HG02938 (cell line): ENCODE results near the gene PAIP1.
A peak's percentile ranks its signal among the peaks of the same experiment; 100 is the strongest.
"Not testable (repeated sequence)": the region's sequence is repeated elsewhere in the genome, so short reads cannot be mapped to it uniquely, and the experiment has no call there.

ENCODE experiments used
- ATAC-seq: cut with Tn5 transposase; IDR thresholded peaks from one replicate; pipeline ENCODE4 v1.9.1; 2021; ENCODE audit warnings: mild to moderate bottlenecking, moderate library complexity; ENCODE audit not compliant: unreplicated experiment

The PAIP1 gene

DNA sequence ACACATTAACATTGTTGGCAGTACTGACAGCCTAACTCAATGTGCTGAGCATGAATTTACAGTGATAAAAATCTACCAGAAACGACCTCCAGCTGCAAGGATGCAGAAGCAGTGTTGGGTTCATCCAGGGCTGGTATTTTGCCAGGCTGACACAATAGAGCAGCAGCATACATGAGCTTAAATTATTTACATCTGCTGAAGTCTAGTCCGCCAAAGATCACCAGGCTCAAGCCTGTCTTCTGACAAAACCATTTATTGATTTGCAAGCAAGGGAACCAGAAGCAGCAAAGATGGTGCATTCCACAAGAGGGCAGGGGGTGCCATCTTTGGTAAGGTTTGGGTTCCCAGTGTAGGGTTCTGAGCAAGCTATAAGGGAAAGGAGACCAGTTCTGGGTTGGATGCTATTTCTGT is 33.2 kb downstream of the PAIP1 start:
- ATAC-seq = no peak

DNA sequence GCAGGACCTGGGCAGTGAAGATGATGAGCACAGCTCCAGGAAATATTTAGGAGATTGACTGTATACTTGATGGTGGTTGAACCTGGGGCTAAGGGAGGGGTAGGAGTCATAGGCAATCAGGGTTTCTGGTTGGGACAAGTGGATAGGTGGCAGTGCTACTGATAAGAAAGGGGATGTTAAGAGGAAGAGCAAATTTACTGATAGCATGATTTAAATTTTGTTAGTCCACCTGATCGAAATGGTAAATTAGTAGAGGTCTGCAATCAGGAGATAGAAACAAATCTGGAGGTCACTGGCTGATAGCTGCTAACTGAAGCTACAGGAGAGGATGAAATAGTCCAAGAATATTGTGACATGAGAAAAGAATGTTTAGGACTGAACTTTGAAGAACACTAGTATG is 36.3 kb downstream of the PAIP1 start:
- ATAC-seq = no peak

DNA sequence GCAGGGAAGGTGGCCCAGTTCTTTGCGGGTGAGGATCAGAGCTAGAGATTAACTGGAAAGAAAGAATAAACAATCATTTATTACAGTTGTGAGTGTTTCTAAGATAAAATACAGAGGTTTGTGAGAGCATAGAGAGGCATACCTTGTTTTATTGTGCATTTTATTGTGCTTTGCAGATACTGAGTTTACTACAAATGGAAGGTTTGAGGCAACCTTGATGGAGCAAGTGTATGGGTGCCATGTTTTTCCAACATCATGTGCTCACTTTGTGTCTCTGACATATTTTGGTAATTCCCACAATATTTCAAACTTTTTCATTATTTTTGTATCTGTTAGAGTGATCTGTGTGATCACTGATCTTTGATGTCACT is 41.2 kb downstream of the PAIP1 start:
- no peak for ATAC-seq

DNA sequence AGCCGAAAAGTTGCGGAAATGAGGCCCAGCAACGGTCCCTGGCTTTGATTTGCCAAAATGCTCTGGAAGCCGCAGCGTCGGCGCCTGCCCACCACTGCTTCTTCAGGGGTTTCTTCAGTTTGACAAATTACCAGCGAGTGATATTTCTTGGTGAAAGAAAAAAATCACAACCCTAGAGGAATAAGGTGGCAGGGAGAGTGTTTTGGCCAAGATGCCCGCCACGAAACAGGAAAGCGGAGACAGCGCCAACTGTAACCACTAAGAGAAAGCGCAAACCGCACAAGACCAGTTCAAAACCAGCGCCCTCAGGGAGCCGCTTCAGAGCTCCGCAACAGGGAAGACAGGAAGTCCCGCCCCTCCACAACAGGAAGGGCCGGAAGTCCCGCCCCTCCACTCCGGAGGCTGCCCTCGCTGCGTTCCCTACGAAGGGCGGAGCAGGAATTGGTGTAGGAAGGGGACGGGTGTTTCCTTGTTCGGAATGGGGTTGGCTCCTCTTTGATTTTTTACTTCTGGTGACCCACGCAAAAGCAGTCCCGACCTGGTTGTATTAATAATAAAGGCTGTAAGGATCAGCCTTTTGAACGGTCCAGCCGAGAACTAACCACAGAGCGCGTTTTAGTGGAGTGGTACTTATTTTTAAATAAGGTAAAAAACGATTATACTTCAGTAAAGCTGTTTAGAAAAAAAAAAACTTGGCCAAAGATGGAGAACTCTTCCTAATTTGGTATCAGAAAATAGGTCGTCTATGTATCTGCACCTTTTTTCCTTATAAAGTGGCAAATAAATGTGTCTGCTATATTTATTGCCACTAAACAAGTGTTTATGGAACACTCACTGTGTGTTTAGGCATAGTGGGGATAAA is 41.8 kb downstream of the PAIP1 start, which contains the start of gene C5orf34:
Gene C5orf34, minus strand, starts transcription at position 333 of the 862 bp plus-strand sequence. CDS start 5,809 bp downstream, outside the sequence.
- peak; percentile 98 for ATAC-seq

DNA sequence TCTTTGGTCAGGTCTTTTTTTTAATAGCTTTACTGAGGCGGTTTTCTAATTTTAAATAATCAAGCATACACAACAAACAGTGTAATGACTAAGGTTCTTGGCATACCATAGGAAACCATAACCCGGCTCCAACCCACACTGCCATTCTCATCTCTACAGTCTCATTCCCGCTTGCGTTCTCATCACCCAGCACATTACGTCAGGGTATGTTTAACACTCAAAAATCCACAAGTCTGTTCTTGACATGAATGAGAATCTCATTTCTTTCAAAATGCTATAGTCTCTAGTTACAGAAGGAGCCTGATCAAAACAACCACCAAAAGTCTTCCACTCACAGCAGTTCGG is 42.4 kb downstream of the PAIP1 start:
- peak; percentile 28 for ATAC-seq

DNA sequence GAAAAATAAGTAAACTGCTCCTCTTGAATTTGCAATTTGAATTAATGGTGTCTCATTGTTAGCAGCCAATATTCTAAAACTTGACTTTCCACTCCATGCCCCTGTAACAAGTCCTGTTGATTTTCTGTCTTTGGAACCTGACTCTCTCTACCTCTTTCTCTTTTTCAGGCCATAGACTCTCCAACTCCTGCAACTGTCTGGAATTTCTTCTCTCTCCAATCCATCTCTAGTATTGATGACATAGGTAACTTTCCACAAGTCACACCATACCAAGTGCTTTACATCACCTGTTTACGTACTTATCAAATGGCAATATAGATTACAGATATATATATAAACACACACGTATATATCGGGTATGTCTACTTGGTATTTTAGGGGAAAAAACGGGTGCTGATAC is 42.9 kb downstream of the PAIP1 start:
- ATAC-seq = no peak

DNA sequence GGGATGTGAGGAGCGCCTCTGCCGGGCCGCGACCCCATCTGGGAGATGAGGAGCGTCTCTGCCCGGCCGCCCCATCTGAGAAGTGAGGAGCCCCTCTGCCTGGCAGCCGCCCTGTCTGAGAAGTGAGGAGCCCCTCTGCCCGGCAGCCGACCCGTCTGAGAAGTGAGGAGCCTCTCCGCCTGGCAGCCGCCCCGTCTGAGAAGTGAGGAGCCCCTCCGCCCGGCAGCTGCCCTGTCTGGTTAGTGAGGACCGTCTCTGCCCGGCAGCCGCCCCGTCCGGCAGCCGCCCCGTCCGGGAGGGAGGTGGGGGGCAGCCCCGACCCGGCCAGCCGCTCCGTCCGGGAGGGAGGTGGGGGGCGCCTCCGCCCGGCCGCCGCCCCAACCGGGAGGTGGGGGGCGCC is 45.8 kb downstream of the PAIP1 start:
- ATAC-seq = not testable (repeated sequence)

DNA sequence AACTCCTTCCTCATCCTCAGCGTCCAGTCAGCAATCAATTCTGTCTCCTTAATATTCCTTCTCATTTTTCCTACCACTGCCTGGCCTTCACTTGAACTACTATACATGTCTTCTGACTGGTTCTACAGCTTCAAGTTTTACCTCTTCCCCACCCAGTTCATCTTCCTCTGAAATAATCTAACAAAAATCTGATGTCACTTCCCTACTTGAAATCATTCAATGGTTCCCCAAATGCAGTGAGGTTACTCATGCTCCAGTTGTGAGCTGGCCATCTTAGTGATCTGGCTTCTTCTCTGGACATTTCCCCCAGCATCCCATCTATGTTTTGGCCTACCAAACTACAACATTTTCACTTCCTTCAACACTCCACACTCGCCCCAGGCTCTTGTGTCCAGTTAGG is 58.3 kb downstream of the PAIP1 start:
- ATAC-seq = no peak

DNA sequence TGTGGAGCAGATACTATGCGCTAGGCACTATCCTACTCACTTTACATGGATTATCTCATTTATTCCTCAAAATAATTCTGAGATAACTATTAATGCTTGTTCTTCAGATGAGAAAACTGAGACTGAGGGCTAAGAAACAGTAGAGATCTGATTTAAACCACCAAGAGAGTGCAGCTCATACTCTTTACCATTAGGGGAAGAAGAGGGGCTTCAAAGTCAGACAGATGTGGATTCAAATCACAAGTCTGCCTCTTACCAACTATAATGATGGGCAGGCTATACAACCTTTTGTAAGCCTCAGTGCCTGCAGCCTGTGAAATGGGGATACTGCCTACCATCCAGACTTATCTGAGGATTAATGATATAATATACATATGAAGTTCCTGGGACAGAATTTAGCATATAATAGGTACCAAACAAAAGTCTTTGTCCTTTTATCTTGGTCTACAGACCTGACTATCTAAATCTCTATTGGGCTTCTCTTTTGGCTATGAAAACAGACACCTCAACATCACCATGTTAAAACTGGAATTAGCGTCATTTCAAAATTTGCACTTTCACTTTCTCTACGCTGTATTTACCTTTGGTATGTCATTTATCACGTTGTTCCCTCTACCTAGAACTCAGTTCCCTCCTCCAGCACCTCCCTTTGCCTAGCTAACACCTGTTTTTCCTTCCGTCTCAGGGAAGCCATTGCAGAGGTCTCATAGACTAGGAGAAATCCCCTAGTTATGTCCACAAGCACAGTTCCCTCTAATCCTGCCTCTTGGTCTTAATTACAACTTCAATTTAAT is 59.4 kb downstream of the PAIP1 start:
- ATAC-seq = no peak

DNA sequence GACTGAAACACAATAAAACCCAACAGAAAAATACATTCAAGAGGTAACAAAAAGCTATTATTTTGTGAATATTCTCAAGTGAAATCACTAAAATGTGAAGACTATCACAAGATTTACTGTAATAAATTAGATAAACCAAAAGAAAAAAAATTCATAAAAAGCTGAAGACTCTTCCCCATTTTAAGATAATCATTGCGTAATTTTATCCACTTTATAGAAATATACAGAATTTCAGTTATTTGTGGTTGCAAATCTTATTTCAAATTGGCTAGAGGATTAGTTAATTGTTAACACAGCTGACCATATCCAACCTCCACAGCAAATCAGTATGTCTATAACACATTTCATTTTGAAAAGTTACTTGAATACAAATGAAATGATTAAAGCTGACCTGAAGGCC is 65.6 kb downstream of the PAIP1 start:
- ATAC-seq = no peak

DNA sequence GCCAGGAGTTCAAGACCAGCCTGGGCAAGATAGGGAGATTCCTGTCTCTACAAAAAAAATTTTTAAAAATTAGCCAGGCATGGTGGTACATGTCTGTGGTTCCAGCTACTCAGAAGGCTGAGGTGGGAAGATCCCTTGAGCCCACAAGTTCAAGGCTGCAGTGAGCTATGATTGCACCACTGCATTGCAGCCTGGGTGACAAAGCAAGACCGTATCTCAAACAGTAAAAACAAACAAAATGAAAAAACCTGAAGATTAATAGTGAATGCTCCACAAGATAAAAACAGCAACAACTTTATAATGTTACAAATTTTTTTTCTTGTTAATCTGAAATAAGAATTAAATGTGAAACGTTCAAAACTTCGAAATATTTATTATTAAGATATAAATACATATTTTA is 70.5 kb downstream of the PAIP1 start:
- no peak for ATAC-seq

DNA sequence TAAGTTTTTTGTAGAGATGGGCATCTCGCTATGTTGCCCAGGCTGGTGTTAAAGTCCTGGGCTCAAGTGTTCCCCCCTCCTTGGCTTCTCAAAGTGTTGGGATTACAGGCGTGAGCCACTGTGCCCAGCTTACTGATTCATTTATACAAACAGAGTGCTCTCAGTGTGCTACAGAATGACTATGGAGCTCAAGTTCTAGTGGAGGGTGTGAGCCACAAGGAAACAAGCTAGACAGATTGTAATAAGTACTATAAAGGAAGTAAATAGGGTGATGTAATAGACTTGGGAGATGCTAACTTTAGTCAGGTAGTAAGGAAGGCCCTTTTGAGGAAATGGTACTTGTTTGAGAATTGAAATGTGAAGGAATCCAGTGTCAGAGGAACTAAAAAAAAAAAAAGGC is 71.5 kb downstream of the PAIP1 start:
- no peak for ATAC-seq

DNA sequence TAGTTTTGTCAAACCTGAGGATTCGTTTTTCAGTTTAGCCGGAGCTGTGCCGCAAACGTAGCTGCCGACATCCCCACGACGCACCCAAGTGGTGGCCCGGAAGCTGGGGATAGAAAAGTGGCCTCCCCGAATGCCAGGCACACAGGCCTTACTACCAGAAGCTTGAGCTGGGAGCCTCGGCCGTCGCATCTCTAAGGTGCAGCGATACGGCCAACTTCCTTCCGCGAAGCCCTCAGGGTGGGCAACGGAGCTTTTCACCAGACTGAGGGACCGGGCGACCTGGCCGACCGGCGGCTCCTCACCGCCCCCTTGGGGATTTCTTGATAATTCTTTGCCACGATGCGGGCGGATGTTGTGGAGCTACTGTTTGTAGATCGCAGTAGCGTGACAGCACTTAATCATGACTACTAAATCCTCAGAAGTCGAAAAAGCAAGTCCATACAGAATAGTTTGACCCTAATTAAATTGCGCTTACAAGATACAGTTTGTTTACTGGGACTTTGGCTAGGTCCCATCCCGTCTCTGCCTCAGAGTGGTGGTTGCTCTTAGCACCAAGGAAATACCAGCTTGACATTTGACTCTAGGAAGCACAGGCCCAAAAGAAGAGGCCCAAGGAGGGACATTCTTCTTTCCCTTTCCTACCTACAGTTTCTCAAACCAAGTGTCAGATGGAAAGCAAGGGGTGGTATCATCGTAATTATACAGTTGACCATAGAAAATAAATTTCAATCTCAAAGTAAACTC is 72.6 kb downstream of the PAIP1 start:
- peak; percentile 77 for ATAC-seq

DNA sequence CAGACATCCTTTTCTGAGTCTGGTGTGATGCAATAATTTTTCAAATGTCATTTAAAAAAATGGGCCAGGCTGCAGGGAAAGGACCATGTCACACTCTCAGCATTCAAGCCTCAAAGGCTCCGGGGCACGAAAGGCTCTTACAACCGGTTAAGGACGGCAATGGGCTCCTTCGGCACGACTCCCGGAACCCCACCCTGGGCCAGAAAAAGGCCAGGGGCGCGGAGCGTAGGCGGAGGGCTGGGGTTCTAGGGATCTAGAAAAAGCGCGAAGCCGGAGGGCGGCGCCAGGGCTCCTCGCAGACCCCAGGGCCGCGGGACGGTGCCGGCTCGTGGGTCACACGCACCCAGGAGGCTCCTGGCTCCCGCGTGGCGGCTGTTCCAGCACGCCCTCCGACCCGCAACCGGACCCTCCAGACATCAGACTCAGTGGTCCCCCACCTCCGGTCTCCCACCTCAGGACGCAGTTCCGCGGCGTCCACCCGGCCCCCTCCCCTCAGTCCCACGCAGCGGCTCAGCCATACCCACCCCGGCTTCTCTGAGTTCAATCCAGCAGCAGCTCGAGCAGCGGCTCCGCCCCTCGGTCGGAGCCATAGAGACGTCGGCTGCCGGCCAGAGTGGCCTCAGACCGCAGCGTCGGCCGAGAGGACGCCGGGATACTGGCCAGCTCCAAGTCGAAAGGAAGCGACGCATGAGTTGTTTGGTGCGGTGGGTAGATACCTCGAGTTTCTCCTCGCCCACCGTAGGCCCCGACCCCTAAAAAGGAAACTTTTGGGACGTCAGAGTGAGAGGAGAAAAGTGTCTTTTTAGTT is 73.4 kb downstream of the PAIP1 start, which contains the start of gene TMEM267:
Gene TMEM267, minus strand, starts transcription at position 568 of the 808 bp plus-strand sequence. CDS start 29,896 bp downstream, outside the sequence.
- ATAC-seq = peak; percentile 82

DNA sequence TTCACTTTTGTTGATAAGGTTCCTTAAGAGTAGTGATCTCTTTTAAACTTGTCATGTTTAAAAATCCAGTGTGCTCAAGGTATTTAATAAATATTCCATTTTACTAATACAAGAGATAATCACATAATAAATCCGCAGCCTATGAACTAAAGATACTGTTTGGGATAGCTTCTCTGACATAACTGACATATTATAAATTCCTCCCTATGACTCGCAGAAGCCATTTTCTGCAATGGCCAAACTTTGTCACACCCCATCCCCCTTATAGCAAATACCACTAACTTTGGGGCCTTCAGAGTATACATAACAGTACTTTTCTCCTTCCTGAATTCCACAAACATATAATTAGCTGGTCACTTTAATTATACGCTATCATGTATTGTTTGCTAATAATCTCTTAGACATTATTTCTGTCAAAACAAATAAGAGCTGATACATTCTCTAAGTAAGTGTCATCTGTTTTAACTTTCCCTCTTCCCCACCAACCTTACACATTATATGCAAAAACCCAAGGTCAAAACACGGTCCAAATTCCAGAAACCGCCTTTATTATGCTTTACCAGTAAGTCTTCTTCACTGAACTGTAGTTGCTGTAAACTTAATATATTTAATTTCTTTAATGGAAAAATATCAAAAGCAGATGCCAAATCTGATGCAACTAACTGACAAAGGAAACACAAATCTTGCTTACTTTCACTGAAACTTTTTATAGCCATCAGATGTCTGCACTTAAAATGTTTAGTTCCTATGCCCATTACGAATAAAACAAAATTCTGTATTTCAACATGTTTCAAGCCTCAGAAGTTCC is 74.2 kb downstream of the PAIP1 start:
- ATAC-seq = no peak
